Renal cortical epithelial cell (primary cell): ENCODE measurements around the gene ZCCHC9. TPM values are rescaled to one million over a fixed set of nuclear protein-coding genes. Genes with fewer than 3 reads are reported as not detected.
"Not testable (repeated sequence)": the region's sequence is repeated elsewhere in the genome, so short reads cannot be mapped to it uniquely, and the experiment has no call there.

ENCODE experiments used
- DNase-seq: peaks from one replicate; pipeline ENCODE4 v3.0.0-alpha.2; 2011; ENCODE audit warnings: low read depth
- total RNA-seq: library from RNA; depleted of rRNA; stranded (reverse); fragments of >200 nt; gene quantifications from 2 replicates; pipeline ENCODE4 v1.2.3, GENCODE V29; 2014

Gene ZCCHC9, protein sequence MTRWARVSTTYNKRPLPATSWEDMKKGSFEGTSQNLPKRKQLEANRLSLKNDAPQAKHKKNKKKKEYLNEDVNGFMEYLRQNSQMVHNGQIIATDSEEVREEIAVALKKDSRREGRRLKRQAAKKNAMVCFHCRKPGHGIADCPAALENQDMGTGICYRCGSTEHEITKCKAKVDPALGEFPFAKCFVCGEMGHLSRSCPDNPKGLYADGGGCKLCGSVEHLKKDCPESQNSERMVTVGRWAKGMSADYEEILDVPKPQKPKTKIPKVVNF
- total RNA-seq = 26.0 and 32.1 TPM in 2 replicates

DNA sequence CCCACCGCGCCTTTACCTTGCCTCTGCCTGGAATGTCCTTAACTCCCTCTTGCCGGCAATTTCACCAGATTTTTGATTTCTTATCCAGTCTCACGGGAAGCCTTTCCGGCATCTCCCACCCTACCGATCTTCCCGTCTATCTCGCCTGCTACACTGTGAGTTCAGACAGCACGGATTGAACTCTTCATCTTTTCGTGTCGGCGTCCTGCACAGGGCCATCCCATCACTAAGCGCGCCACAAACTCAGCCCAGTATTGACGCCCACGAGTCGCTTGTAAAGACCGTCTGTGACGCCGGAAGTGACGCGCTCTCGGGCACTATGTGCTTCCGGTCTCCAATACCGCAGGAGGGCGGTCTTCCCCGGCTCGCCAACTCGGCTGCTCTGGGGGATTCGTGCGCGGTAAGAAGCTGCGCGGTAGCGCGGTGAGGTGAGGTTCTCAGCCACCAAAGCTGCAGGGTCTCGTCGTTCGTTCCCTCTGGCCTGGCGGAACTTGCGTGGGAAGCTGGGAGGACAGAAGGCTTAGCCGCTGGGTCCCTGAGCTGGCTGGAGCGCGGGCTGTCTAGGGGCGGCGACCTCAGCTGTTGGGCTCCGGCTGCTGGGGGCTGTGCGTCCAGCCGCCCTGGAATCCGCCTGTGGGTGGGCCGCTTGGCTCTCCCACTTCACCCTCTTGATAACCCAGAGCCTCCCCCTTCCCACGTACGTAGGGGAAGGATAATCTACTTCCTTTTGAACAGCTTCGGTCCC is at the start of gene ZCCHC9:
Gene ZCCHC9, plus strand, starts transcription at position 317 of the 745 bp plus-strand sequence. CDS start 3,171 bp downstream, outside the sequence.
- DNase-seq = peak; percentile 88

DNA sequence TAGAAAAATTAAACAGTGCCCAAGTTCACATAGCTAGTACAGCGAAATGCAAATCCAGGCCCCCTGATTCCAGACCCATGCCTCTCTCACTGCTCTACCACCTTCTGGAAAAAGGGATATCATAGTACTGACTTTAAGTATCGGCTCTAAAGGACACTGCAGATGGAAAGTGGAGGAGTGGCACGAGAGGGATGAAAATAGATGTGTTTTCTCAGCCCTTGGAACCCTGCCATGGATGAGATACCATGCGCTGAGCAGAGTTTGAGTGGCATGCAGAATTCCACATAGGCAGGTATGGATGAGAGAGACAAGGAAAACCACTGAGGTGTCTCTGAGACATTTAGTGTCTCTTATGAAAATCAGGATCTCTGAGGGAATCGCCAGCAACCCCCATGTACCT is 49.5 kb upstream of the ZCCHC9 start:
- no peak for DNase-seq

DNA sequence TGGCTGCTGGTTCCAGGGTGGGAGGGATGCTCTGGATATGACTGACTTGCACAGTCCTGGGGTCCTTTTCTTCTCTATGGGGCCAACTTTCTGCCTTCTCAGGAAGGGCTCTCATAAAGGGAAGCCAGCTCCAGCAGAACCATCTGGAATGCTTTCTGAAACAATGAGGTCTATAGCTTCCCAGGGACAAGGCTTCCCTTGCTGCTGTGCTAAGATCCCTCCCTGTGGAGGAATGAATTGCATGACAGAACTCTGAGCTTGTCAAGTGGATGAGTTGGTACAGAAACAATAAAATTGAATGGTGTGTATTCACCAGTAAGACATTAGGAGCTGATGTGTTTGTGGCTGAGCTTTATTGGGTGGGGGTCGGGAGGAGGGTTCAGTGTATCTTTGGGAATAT is 48.5 kb upstream of the ZCCHC9 start:
- no peak for DNase-seq

DNA sequence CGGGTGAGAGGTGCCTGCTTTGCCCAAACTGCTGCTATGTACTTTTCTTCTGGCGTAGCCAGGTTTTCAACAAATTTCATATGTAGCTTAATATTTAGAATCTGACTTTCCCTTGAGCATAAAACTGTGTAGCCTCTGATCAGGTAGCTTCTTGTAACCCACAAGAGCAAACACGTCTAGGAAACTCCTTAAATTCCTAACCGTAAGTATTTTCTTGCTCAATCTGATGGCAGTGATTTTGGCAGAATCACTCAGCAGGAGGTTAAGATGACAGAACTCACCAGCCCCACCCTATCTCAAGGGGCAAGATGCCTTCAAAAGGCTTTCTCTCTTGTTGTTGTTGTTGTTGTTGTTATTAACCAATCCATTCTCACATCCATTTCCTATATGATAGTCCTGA is 47.5 kb upstream of the ZCCHC9 start:
- DNase-seq = no peak

DNA sequence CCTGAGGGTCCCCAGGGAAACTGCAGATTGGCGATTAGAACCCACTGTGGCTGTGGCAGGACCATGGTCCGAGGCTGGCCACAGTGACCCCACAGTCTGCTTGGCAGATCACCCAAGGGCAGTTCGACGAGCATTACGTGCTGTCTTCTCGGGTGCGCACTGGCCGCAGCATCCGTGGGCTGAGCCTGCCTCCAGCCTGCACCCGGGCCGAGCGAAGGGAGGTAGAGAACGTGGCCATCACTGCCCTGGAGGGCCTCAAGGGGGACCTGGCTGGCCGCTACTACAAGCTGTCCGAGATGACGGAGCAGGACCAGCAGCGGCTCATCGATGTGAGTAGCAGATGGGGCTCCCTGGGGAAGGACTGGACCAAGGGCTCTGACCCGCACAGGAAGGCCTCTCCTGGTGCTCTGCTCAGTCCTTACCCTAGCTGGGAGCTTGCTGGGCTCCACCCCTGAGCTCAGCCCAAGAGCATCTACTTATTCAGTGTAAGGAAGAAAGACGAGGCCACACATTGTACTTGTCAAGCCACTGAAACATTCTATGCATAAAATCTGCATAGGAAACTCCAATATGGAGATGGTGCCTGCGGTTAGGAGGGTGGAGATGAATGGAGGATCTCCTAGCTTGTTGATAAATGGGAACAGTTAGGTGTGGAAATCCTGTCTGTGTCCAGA is 46.4 kb upstream of the ZCCHC9 start:
- no peak for DNase-seq

DNA sequence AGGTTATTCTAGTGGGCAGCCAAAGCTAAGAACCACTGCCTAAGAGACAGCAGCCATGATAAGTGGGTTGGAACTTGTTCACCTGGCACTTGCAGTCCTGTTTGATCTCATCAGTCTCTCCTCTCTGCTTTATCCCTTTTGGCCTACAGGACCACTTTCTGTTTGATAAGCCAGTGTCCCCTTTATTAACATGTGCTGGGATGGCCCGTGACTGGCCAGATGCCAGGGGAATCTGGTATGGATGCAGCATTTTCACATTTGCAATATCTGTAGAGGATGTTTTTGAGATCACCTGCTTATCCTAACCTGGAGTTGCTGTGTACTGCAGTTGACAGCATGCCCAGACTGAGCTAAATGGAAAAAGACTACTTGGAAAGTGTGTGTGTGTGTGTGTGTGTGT is 44.6 kb upstream of the ZCCHC9 start:
- DNase-seq = no peak

DNA sequence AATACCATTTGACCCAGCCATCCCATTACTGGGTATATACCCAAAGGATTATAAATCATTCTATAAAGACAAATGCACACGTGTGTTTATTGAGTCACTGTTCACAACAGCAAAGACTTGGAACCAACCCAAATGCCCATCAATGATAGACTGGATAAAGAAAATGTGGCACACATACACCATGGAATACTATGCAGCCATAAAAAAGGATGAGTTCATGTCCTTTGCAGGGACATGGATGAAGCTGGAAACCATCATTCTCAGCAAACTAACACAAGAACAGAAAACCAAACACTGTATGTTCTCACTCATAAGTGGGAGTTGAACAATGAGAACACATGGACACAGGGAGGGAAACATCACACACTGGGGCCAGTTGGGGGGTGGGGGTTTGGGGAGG is 38.6 kb upstream of the ZCCHC9 start:
- DNase-seq = not testable (repeated sequence)

DNA sequence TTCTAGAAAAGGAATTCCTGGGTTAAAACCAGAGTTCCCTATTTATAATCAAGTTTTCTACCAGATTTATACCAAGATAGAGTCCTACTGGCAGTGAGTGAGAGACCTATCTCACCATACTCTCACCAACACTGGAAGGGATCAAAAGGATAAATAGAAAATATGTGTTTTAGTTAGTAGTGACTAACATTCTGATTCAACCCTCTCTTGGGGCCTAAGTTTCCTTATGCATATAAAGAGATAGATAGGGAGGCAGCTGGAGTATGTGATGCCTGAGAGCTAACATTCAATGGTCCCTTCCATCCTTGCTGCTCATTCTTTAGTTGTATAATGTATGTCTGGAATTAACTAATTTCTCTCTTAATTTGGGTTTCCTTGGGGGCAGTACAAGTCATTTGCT is 36.3 kb upstream of the ZCCHC9 start:
- no peak for DNase-seq

DNA sequence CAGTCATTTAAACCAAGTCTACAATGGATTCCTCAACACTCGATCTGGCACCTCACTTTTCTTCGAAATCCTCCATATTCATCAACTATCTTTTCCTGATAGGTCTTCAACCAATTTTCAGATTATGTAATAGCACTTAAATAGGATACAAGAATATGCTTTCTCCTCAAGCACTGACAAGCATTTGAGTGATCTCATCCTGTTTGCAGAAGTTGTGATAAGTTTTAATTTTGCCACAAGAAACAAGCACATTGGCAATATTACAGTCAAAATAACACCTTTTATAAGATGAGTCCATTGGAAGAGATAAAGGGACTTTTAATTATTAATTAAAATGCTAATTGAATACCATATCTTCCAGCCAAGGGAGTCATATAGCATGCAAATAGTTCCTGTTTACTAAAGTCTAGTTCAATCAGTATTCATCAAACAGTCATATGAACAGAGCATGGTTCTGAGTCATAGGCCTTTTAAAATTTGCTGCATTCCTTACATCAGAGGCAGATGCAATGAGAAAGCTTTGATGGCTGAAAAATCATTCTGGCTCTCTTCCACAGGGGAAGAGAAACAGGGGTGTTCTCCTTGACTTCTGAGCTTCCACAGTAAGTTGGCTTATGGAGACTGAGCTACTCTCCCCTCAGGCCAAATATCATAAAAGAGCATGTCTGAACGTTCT is 32.7 kb upstream of the ZCCHC9 start:
- DNase-seq = peak; percentile 97

DNA sequence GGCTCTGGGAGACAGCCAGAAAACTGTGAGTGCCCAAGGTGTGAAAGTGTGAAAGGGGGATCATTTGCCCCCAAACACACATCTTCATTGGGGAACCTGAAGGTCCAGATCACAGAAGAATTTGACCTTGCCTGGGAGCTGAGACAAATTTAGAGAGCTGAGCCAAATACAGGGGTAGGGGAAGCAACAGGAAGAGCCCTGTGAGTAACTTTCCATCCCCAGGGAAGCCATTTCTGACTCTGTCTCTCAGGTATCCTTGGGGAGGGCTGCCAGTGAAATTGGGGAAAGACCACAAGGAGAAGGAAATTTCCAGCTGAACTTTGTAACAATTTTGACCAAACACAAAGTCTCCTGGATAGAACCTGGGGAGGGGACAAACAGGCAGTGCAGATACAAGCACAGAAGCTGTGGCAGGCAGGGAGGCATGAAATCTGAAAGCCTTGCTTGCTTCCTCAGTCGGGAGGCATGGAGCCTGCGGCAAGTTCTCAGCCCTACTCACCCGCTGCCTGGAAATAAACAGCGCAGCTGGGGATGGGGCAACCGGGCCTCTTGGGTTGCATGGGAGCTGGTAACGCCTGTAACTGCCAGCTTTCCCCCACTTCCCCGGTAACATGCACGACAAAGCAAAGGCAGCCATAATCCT is 31.5 kb upstream of the ZCCHC9 start:
- no peak for DNase-seq

DNA sequence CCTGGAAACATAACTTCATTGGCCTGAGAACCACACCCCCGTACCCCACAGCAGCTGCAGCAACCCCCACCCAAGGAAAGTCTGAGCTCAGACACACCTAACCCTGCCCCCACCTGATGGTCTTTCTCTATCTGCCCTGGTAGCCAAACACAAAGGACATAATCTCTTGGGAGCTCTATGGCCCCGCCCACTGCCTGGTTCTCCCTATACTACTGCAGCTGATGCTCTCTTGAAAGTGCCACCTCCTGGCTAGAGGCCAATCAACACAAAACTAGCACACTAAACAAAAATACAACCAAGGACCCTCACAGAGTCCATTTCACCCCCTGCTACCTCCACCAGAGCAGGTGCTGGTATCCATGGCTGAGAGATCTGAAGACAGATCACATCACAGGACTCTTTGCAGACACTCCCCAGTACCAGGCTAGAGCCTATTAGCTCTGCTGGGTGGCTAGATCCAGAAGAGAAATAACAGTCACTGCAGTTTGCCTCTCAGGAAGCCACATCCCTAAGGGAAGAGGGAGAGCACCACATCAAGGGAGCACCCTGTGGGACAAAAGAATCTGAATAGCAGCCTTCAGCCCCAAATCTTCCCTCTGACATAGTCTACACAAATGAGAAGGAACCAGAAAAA is 30.9 kb upstream of the ZCCHC9 start:
- DNase-seq = not testable (repeated sequence)

DNA sequence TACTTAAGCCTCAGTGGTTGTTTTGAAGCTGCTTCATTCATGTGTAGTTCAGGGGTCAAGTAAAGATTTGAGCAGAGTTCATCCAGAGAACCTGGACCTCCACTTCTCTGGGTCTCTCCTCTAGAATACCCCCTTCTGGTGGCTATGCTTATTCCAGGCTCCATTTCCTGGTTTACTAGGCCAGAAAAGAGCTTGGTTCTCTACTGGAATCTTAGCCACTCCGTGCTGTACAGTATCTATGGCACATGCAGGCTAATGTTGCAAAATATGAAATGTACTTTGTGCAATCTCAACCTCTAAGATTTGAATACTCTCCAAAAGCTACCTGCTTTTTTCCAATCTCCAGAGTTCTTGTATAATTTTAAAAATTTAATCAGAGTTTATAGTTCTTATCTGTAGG is 17.4 kb upstream of the ZCCHC9 start:
- DNase-seq = no peak

DNA sequence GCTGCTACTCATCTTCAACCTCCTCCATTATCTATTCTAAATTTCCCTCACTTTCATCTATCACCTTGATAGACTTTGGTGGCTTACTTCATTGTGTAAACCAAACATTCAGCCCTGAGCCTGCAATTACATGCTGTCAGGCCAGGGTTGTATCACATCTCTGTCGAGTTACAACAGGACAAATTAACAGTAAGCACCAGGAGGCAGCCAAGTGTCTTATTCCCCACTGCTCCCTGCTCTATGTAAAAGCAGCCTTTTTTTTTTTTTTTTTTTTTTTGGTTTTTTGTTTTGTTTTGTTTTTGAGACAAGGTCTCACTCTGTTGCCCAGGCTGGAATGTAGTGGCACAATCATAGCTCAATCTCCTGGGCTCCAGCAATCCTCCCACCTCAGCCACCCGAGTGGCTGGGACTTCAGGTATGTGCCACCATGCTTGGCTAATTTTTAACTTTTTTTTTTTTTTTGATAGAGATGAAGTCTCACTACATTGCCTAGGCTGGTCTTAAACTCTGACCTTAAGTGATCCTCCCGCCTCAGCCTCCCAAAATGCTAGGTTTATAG is 15.2 kb upstream of the ZCCHC9 start:
- no peak for DNase-seq

DNA sequence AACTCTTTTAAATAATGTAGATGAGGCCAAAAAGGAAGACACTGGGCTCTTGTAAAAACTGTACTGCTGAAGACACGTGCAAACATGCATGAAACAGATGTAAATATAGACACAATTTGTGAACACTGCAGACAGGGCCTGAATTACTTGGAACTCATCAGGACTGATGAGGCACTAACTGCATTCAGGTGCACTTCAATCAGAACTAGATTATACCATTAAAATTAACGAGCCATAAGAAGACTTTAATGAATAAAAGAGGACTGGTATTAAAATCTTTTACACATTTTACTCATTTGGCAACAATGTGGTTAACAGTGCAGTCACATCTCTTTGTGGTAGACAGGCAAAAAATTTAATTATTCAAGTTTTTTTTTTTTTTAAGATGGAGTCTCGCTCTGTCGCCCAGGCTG is 13.4 kb upstream of the ZCCHC9 start:
- no peak for DNase-seq

DNA sequence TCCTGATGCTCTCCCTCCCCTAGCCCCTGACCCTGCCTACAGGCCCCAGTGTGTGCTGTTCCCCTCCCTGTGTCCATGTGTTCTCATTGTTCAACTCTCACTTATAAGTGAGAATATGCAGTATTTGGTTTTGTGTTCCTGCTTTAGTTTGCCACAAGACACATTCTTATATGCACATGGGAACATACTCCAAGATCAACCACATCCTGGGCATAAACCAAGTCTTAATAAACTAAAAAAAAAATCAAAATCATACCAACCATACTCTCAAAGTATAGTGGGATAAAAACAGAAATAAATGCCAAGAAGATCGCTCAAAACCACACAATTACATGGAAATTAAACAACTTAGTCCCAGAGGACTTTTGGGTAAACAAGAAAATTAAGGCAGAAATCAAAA is 11.2 kb upstream of the ZCCHC9 start:
- no peak for DNase-seq

DNA sequence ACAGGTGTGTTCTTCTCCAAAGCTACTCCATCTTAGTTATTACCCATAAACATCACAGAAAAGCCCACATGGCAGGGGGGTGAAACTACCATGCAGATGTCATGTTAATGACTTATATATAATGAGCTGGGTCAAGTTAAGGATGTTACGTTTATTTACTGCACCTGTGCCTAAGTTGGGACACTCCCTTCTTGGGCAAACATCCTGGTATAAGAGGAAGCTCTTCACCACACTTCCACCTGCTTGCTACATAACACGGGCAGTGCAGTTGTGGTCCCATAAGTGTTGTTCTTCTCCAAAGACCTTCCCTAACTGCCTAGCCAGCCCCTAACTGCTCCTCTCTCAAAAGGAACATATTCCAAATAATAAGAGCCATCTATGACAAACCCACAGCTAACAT is 9.3 kb upstream of the ZCCHC9 start:
- no peak for DNase-seq

DNA sequence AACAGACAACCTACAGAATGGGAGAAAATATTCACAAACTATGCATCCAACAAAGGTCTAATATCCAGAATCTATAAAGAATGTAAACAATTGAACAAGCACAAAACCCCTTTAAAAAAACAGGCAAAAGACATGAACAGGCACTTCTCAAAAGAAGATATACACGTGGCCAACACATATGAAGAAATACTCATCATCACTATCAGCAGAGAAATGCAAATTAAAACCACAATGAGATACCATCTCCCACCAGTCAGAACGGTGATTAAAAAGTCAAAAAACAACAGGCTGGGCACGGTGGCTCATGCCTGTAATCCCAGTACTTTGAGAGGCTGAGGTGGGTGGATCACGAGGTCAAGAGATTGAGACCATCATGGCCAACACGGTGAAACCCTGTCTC is 7.4 kb upstream of the ZCCHC9 start:
- not testable (repeated sequence) for DNase-seq

DNA sequence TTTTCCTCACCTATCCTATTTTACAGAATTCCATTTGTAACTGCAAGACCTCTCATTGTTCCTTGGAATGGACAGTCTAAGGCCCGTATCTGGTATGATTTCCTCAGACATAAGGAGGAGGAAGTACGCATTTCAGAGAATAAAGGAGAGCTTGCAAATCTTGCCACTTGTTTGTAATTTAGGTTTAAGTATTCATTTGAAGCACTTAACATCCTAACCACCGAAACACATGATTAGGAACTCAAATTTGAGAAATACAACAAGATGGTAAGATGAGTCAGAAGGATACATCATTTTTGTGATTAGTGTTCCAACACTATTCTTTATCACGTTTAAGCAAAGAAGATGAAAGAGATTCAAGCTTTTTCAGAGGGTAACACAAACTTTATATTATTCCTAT is 3.9 kb upstream of the ZCCHC9 start:
- no peak for DNase-seq

DNA sequence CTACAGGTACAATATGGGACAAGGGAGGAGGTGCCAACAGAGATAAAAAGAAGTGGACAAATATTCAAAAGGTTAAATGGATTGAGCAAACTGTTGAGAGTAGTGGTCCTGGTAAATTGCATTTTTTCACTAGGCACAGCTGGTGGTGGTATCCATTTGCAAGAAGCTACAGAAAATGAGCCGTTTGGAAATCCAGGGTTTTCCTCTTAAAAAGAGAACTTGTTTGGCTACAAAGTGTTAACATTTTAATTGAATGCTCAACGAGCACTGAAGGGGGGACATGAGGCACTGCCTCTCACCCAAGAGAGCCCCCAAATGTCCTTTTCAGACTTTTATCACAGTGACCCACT is 491 bp upstream of the ZCCHC9 start:
- no peak for DNase-seq

DNA sequence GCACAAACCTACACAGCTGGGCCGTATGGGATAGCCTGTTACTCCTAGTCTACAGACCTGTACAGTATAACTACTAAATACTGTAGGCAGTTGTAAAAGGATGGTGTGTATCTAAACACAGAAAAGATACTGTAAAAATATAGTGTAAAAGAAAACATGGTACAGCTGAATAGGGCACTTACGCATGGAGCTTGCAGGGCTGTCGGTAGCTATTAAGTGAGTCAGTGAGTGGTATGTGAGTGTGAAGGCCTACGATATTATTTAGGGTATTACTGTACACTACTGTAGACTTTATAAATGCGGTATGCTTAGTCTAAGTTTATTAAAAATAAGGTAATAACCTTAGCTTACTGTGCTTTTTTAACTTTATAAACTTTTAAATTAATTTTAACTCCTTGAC is 1.2 kb downstream of the ZCCHC9 start:
- no peak for DNase-seq

DNA sequence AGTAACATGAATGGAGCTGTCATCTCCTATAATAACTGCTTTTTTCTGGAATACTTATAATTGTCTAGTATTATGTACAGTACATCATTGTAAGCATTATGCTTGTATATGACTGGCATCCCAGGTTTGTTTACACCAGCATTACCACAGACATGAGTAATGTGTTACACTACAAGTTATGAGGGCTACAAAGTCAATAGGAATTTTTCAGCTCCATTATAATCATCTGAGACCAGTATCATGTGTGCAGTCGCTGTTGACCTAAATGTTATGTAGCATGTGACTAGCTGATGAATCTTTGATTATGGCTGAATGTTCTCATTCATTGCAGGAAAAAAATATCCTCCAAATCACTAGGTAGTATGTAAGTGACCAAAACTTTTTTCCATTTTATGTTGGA is 2.2 kb downstream of the ZCCHC9 start:
- DNase-seq = no peak
